ENCODE results near the gene NRK.

NRK gene

DNA sequence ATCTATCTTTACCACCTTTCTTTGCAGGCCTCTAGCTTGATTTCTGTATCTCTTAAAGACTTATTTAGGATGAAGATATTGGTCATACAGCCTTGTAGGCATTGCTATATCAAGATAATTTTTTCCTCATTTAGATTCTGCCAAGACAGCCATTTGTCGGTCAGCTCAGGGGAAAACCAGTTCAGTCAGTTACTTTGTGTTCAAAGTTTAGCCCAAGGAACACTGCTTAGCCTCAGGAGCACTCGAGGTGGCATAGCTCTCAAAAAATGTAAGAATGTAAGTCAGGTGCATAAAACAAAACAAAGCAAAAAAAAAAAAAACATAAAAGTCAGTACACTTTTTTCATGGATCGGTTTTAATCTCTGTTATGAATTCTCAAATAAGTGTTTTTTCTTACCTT lies 43.4 kb downstream of the NRK start:
- Mint-ChIP-seq H3K4me1 (ENCODE audit: low read depth) (no peaks in the 10 kb centered on the region), H3K4me3 (no peak overlapping the region), H3K27ac (no peak overlapping the region), H3K27me3 (no peaks in the 10 kb centered on the region), H3K9me3 (no peaks in the 10 kb centered on the region), H3K36me3 (ENCODE audit: low read depth) (no peaks in the 10 kb centered on the region)

DNA sequence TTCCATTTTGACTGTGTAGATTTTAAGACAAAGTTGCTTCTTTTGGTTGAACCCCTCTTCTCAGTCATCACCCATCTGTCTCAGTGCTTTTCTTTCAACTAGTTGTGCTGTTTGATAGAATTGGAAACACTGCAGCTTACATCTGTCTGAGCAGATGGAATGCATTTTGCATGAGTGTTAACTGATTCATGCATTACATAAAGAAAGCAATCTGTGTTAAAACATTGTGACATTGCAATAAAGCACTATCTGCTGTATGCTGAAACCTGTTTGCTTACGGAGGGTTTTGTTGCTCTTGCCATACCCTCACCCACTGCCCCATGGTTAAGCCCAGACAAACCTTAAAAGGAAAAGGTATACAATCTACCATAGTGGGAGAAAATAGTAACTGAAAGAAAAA lies 47.4 kb downstream of the NRK start:
- no peaks in the 10 kb centered on the region for H3K27me3 Mint-ChIP-seq
- no peak overlapping the region for H3K4me3 Mint-ChIP-seq
- H3K27ac Mint-ChIP-seq, result no peak overlapping the region
- no peaks in the 10 kb centered on the region for H3K9me3 Mint-ChIP-seq
- no peaks in the 10 kb centered on the region for H3K36me3 Mint-ChIP-seq (ENCODE audit: low read depth)
- no peaks in the 10 kb centered on the region for H3K4me1 Mint-ChIP-seq (ENCODE audit: low read depth)

DNA sequence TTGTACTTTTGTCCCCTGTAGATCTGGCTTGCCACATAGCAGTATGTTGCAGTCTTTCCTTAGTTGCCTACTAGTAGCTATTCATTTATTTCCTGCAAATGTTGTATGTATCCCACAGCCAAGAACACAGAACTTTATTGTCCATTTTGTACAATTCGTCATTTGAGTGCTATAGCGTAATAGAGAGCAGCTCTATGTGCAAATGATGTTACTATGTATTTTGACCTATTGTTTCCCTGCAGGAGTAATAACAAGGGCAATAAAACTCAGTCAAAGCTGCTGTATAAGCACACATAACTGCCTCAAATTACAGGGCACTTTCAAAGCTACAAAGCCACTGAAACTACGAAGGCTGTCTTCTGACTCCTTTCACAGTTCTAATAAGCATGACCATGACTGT lies 48.1 kb downstream of the NRK start:
- no peak overlapping the region for H3K27ac Mint-ChIP-seq
- no peaks in the 10 kb centered on the region for H3K4me1 Mint-ChIP-seq (ENCODE audit: low read depth)
- no peaks in the 10 kb centered on the region for H3K36me3 Mint-ChIP-seq (ENCODE audit: low read depth)
- H3K4me3 Mint-ChIP-seq, result no peak overlapping the region
- no peaks in the 10 kb centered on the region for H3K27me3 Mint-ChIP-seq
- no peaks in the 10 kb centered on the region for H3K9me3 Mint-ChIP-seq

DNA sequence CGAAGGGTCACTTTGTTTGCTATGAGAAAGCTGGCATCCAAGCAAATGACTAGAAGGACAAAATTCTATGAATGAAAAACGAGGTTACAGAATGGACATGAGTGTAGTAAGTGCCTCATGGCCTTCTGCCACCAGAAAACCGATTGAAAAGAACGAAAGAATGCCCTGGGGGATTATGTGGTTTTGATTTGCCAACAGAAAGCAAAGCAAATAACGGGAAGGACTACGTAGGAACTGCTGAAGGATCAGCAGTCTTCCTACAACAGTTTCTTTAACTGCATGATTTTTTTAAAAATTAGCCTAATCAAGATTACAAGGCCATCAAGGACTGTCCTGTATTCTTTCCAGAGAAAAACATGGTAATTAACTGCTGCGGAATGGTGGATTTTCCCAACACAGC lies 50.6 kb downstream of the NRK start:
- H3K36me3 Mint-ChIP-seq (ENCODE audit: low read depth), result no peaks in the 10 kb centered on the region
- H3K4me1 Mint-ChIP-seq (ENCODE audit: low read depth), result no peaks in the 10 kb centered on the region
- no peak overlapping the region for H3K4me3 Mint-ChIP-seq
- H3K9me3 Mint-ChIP-seq, result no peaks in the 10 kb centered on the region
- no peak overlapping the region for H3K27ac Mint-ChIP-seq
- H3K27me3 Mint-ChIP-seq, result no peaks in the 10 kb centered on the region

DNA sequence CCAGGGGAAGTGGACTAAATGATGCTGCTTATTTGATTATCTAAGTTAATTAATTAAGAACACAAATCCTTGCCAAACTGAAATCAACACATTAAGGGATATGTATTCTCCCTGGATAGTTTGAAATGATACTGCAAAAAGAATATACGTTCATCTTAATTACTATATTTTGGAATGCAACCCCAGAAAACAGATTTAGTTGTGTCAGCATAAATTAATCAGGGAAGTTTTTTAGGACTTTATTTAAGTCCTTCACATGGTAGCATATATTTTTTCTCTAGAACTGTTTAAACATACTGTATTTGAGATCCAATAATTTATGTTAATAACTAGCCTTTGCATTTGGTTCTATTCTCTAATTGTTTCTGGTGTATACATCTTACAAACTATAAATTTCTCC lies 52.5 kb downstream of the NRK start:
- no peaks in the 10 kb centered on the region for H3K9me3 Mint-ChIP-seq
- H3K4me1 Mint-ChIP-seq (ENCODE audit: low read depth), result no peaks in the 10 kb centered on the region
- no peaks in the 10 kb centered on the region for H3K36me3 Mint-ChIP-seq (ENCODE audit: low read depth)

DNA sequence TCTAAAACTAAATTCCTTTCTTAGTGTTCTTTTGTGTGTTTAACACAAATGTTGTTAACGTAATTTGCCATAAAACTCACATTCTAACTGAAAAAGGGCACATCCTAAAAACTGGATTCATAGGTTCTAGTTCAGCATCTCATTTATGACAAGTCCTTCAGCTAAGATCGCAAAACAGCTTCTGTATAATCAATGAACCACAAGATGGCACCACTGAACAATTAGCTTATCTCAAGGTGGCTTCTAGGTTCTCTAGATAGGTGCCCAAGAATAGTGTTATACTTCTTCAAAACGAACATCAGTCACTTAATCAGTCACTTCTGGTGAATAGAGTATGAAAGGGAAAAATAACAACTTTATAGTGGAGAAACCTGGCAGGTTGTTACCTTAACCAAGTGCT lies 54.3 kb downstream of the NRK start:
- H3K36me3 Mint-ChIP-seq (ENCODE audit: low read depth), result no peaks in the 10 kb centered on the region
- H3K9me3 Mint-ChIP-seq, result no peaks in the 10 kb centered on the region
- H3K27me3 Mint-ChIP-seq, result no peaks in the 10 kb centered on the region
- no peak overlapping the region for H3K27ac Mint-ChIP-seq
- H3K4me1 Mint-ChIP-seq (ENCODE audit: low read depth), result no peaks in the 10 kb centered on the region
- no peak overlapping the region for H3K4me3 Mint-ChIP-seq

More for the DNA sequence above, 52.5 kb downstream of the NRK start:
- Mint-ChIP-seq H3K4me3 (no peak overlapping the region), H3K27me3 (no peaks in the 10 kb centered on the region), H3K27ac (no peak overlapping the region)

DNA sequence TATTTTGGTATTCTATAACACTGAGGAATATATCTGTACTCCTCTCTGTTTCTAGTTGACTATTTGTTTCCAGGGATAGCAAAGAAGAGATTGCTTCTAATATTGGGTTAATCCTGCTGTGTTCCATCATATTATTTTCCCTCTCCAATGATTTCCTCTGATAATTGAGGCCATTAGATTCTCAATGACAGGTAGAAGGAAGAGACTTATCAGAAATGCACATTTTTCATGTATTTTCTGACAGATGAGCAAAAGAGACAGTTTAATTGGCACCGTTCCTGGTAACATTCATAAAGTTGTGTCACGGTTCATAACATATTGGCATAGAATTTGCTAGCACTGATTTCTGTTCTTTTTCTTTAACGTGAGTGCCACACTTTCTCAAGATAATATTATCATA lies 58.2 kb downstream of the NRK start:
- Mint-ChIP-seq H3K9me3 (no peaks in the 10 kb centered on the region), H3K27ac (no peak overlapping the region), H3K4me1 (ENCODE audit: low read depth) (no peaks in the 10 kb centered on the region), H3K4me3 (no peak overlapping the region), H3K27me3 (no peaks in the 10 kb centered on the region), H3K36me3 (ENCODE audit: low read depth) (no peaks in the 10 kb centered on the region)

DNA sequence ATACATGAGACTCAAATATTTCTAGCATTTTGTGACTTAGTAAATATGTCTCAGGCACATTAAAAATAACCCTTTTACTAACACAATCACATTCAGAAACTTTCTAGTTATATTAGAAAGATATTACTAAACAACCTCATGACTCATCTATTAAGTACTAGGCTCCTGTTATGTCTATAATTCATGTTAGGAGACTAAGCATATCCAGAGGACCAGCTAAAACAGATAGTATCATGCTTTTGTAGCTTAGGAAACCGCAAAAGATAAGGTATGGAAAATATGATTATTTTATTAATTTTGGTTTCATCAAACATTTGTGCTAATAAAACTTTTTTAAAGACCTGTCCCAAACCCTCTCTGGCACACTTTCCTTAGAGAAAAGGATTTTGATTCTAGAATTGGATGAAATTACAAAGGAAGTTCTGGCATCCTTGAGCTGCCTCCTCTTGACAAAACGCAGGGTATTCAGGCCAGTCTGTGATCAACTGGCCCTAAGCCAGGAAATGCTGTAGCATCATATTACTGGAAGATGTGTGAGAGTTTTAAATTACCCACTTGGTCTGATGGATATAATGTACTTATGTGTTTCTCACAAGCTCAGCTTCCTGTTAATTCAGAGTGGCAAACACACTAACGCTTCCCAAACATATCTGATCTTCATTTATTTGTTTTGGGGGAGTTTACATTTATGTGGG lies 60.4 kb downstream of the NRK start:
- Mint-ChIP-seq H3K36me3 (ENCODE audit: low read depth) (no peaks in the 10 kb centered on the region), H3K4me1 (ENCODE audit: low read depth) (no peaks in the 10 kb centered on the region), H3K27ac (no peak overlapping the region), H3K4me3 (no peak overlapping the region), H3K27me3 (no peaks in the 10 kb centered on the region), H3K9me3 (no peaks in the 10 kb centered on the region)

DNA sequence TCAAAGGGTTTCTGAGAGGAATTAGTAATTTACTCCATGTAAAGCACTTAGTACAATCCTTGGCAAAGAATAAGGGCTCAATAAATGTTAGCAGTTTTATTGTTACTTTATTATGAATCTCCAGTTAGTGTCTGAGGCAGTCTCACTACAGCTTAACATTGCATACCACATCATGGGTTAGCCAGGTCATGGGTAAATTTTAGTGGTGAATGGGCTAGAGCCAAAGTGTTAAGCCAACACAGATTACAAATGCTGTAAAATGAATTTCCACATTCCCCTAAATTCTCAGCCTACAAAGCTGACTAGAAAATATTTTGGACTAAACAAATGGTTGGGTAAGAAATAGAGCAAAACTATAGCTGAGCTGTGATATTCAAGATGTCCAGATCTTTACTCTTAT lies 72.4 kb downstream of the NRK start:
- Mint-ChIP-seq H3K4me3 (no peak overlapping the region), H3K27ac (no peak overlapping the region), H3K27me3 (no peaks in the 10 kb centered on the region), H3K9me3 (no peaks in the 10 kb centered on the region), H3K4me1 (ENCODE audit: low read depth) (no peaks in the 10 kb centered on the region), H3K36me3 (ENCODE audit: low read depth) (no peaks in the 10 kb centered on the region)

DNA sequence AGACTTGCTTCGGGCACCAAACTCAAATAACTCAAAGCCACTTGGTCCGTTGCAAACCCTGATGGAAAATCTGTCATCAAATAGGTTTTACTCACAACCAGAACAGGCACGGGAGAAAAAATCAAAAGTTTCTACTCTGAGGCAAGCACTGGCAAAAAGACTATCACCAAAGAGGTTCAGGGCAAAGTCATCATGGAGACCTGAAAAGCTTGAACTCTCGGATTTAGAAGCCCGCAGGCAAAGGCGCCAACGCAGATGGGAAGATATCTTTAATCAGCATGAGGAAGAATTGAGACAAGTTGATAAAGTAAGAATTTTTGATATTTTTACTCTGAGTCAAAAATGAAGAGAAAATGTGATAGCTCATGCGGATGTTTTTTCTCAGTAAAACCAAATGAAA lies 87.2 kb downstream of the NRK start:
- no peaks in the 10 kb centered on the region for H3K27me3 Mint-ChIP-seq
- no peak overlapping the region for H3K27ac Mint-ChIP-seq
- no peak overlapping the region for H3K4me3 Mint-ChIP-seq
- H3K9me3 Mint-ChIP-seq, result no peaks in the 10 kb centered on the region
- no peaks in the 10 kb centered on the region for H3K4me1 Mint-ChIP-seq (ENCODE audit: low read depth)
- no peaks in the 10 kb centered on the region for H3K36me3 Mint-ChIP-seq (ENCODE audit: low read depth)

DNA sequence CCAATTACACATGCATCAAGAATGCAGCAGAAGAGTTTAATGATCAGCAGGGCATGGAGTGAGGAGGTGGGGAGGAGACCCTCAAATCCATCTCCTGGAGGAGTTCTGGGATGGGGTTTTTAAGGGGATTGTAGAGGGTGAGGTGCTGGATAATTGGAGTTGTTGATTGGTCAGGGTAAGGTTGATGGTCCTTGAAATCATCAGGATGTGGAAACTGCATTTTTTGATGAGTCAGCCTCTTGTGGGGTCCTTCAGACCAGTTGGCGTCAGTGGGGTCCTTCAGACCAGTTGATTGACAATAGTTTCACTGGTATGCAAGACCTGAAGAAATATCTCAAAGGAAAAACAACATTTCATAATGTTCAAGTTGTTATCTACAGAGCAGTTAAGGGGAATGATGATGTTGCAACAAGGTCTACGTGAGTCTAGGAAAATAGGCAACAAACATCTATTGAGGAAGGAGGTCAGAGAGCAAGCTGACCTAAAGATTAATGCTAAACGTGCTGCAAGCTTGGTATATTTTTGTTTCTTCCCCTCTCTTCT lies 88.3 kb downstream of the NRK start:
- Mint-ChIP-seq H3K27ac (no peak overlapping the region), H3K36me3 (ENCODE audit: low read depth) (no peaks in the 10 kb centered on the region), H3K4me1 (ENCODE audit: low read depth) (no peaks in the 10 kb centered on the region), H3K4me3 (no peak overlapping the region), H3K27me3 (no peaks in the 10 kb centered on the region), H3K9me3 (no peaks in the 10 kb centered on the region)

DNA sequence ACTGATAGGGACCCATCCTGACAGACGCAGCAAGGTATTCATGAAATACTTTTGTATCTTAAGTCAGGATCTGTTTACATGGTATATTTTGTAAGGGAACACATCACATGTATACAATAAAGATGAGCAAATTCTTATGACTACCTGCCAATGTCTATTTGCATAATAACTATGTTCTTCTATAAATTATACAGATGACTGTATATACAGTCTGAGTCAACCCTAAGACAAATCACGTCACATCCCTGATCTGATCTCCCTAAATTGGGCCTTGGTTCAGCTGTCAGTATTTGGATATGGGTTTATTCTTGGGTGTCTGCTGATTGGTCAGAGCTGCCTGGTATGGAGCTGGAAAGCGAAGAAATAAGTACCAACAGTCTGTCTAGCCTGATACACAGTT lies 122.9 kb downstream of the NRK start:
- Mint-ChIP-seq H3K9me3 (no peaks in the 10 kb centered on the region), H3K36me3 (ENCODE audit: low read depth) (no peaks in the 10 kb centered on the region), H3K4me3 (no peak overlapping the region), H3K4me1 (ENCODE audit: low read depth) (no peaks in the 10 kb centered on the region), H3K27me3 (no peaks in the 10 kb centered on the region), H3K27ac (no peak overlapping the region)

DNA sequence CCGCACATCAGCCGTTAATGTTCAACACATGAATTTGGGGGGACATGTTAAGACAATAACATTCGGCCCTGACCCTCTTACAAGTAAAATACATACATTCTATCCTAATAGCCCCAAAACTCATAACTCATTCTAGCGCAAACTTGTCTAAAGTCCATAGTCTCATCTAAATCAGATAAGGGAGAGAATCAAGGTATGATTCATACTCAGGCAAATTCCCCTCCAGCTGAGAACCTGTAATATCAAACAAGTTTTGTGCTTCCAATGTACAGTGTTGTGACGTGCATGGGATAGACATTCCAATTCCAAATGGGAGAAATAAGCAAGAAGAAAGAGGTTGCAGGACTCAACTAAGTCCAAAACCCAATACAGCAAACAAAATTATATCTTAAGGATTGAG lies 147.1 kb downstream of the NRK start:
- H3K4me3 Mint-ChIP-seq, result no peak overlapping the region
- H3K27me3 Mint-ChIP-seq, result no peaks in the 10 kb centered on the region
- H3K4me1 Mint-ChIP-seq (ENCODE audit: low read depth), result no peaks in the 10 kb centered on the region
- no peaks in the 10 kb centered on the region for H3K36me3 Mint-ChIP-seq (ENCODE audit: low read depth)
- H3K9me3 Mint-ChIP-seq, result no peaks in the 10 kb centered on the region
- H3K27ac Mint-ChIP-seq, result no peak overlapping the region

DNA sequence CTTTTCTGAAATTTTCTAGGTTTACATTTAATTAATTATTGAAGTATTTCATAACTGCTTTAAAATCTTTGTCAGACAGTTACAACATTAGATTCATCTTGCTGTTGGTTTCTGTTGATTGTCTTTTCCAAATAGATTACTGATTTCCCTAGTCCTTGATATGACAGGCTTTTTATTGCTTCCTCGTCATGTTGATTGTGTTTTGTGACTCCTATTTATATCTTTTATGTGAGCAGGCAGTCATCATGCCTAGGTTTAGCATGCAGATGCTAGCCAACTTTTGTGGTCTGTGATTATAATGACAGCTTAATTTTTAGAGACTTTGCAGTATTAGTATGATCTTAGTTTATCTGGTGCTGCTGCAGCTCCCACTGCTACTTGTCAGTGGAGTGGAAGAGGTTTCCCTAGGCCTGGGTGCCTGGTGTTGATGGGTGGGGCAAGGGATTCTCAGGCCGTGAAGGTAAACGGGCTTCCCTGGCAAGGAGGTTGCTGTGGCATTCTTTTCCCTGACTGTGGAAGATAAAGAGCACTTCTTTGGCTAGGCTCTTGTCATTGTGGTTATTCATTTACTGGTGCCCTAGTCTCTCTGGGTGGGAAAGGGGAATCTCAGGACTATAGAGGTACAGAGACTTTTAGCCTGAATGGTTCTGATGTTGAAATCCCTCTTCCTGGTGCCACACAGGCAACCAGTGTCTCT lies 150.5 kb downstream of the NRK start:
- Mint-ChIP-seq H3K27ac (no peak overlapping the region), H3K36me3 (ENCODE audit: low read depth) (no peaks in the 10 kb centered on the region), H3K4me1 (ENCODE audit: low read depth) (no peaks in the 10 kb centered on the region), H3K4me3 (no peak overlapping the region), H3K9me3 (no peaks in the 10 kb centered on the region), H3K27me3 (no peaks in the 10 kb centered on the region)

DNA sequence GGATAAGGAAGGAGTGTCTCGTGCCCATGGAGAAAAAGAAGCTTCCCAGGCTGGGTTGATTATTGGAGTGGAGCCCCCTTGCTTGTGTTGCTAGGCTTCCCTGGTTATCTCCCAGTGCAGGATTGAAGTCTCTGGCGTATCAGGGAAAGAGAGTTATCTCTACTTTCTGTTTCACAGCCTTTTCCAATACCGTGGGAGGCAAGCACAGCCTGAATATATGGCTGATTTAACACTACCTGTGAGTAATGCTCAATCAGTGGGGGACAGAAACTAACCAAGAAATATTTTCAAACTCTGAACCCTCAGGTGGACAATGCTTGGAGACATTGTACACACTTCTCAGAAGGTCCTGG lies 151.0 kb downstream of the NRK start:
- Mint-ChIP-seq H3K4me3 (no peak overlapping the region), H3K27me3 (no peaks in the 10 kb centered on the region), H3K36me3 (ENCODE audit: low read depth) (no peaks in the 10 kb centered on the region), H3K9me3 (no peaks in the 10 kb centered on the region), H3K27ac (no peak overlapping the region), H3K4me1 (ENCODE audit: low read depth) (no peaks in the 10 kb centered on the region)

DNA sequence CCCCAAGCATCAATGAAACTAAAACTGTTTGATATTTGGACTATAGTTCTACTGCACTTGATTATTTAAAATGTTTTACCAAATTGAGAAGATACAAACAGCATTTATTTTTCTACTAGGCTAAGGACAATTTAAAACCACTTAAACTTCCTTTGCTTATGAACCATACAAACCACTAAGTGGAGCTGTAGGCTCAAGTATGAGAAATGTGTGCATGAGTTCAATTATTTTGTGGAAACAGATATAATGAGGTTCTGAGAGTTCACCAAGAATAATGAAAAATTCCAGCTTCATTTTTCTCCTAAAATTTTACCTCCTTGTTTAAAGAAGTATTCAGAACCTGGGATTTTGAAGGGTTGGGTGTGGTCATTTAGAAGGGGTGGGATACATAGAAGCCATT lies 153.0 kb downstream of the NRK start:
- Mint-ChIP-seq H3K4me1 (ENCODE audit: low read depth) (no peaks in the 10 kb centered on the region), H3K4me3 (no peak overlapping the region), H3K27ac (no peak overlapping the region), H3K27me3 (no peaks in the 10 kb centered on the region), H3K36me3 (ENCODE audit: low read depth) (no peaks in the 10 kb centered on the region), H3K9me3 (no peaks in the 10 kb centered on the region)

Measured in stimulated activated naive CD8-positive, alpha-beta T cell treated with anti-CD3 and anti-CD28 coated beads, Interleukin-15, Interleukin-2, amounts not matched to agents 100 ng/mL and 50 ng/mL, for 24 hours (primary cell).